Parathyroid adenoma (tissue), 2 donors: ENCODE data around the gene DLGAP4.
A peak's percentile ranks its signal among the peaks of the same experiment; 100 is the strongest.

ENCODE experiments used
- H2AFZ ChIP-seq: fragments of 300-600 bp; sonication (generic); one replicate; pipeline ENCODE4 v1.7.0; 2017; ENCODE audit warnings: antibody characterized with exemption, mild to moderate bottlenecking
- H3K27ac ChIP-seq: fragments of 300-600 bp; sonication (generic); one replicate; pipeline ENCODE4 v1.7.0; 2017
- H3K27me3 ChIP-seq: fragments of 300-600 bp; sonication (generic); one replicate; pipeline ENCODE4 v1.7.0; 2017; ENCODE audit warnings: low read length; ENCODE audit not compliant: control insufficient read depth, insufficient read depth
- H3K36me3 ChIP-seq: fragments of 300-600 bp; sonication (generic); one replicate; pipeline ENCODE4 v1.7.0; 2017; ENCODE audit warnings: low read length; ENCODE audit not compliant: control insufficient read depth, insufficient read depth
- H3K4me1 ChIP-seq: fragments of 300-600 bp; sonication (generic); one replicate; pipeline ENCODE4 v1.7.0; 2017; ENCODE audit warnings: control low read depth
- H3K4me2 ChIP-seq: fragments of 300-600 bp; sonication (generic); one replicate; pipeline ENCODE4 v1.7.0; 2017; ENCODE audit warnings: low read length
- H3K4me3 ChIP-seq: fragments of 300-600 bp; sonication (generic); one replicate; pipeline ENCODE4 v1.7.0; 2017; ENCODE audit warnings: low read depth, low read length
- H3K79me2 ChIP-seq: fragments of 300-600 bp; sonication (generic); one replicate; pipeline ENCODE4 v1.7.0; 2017; ENCODE audit warnings: control low read depth
- H3K9ac ChIP-seq: fragments of 300-600 bp; sonication (generic); one replicate; pipeline ENCODE4 v1.7.0; 2017; ENCODE audit warnings: mild to moderate bottlenecking
- H3K9me3 ChIP-seq: fragments of 300-600 bp; sonication (generic); one replicate; pipeline ENCODE4 v1.7.0; 2017; ENCODE audit warnings: low read length; ENCODE audit not compliant: control insufficient read depth
- TF ChIP-seq, protein P1 (sequence below): fragments of 300-600 bp; sonication (generic); IDR thresholded peaks from one replicate; pipeline ENCODE4 v1.7.0; 2017; ENCODE audit warnings: antibody characterized with exemption, mild to moderate bottlenecking
- donor health status: primary hyperparathyroidism.

Gene DLGAP4

GRCh38 chr20:36532822-36533221 is 226.7 kb downstream of the DLGAP4 start:
- Histone ChIP-seq H3K36me3 (no peaks in the 10 kb centered on the region), H3K79me2 (no peaks in the 10 kb centered on the region), H3K9me3 (no peaks in the 10 kb centered on the region), H3K27me3 (no peaks in the 10 kb centered on the region), H3K9ac (no peak overlapping the region), H3K4me2 (no peak overlapping the region), H2AFZ (no peak overlapping the region), H3K27ac (no peak overlapping the region), H3K4me3 (no peak overlapping the region), H3K4me1 (no peaks in the 10 kb centered on the region)
- TF ChIP-seq, protein P1, sequence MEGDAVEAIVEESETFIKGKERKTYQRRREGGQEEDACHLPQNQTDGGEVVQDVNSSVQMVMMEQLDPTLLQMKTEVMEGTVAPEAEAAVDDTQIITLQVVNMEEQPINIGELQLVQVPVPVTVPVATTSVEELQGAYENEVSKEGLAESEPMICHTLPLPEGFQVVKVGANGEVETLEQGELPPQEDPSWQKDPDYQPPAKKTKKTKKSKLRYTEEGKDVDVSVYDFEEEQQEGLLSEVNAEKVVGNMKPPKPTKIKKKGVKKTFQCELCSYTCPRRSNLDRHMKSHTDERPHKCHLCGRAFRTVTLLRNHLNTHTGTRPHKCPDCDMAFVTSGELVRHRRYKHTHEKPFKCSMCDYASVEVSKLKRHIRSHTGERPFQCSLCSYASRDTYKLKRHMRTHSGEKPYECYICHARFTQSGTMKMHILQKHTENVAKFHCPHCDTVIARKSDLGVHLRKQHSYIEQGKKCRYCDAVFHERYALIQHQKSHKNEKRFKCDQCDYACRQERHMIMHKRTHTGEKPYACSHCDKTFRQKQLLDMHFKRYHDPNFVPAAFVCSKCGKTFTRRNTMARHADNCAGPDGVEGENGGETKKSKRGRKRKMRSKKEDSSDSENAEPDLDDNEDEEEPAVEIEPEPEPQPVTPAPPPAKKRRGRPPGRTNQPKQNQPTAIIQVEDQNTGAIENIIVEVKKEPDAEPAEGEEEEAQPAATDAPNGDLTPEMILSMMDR, result no peak

GRCh38 chr20:36538026-36538722 is 232.0 kb downstream of the DLGAP4 start:
- Histone ChIP-seq H3K79me2 (peaks cover 2% of the 10 kb centered on the region), H3K4me3 (no peak overlapping the region), H3K9ac (no peak overlapping the region), H3K4me1 (peaks cover 5% of the 10 kb centered on the region), H3K4me2 (no peak overlapping the region), H2AFZ (no peak overlapping the region), H3K36me3 (no peaks in the 10 kb centered on the region), H3K27ac (no peak overlapping the region), H3K27me3 (no peaks in the 10 kb centered on the region), H3K9me3 (no peaks in the 10 kb centered on the region)
- TF ChIP-seq, protein P1, result no peak

GRCh38 chr20:36540551-36541211 is 234.5 kb downstream of the DLGAP4 start:
- Histone ChIP-seq H3K27me3 (no peaks in the 10 kb centered on the region), H3K27ac (peak overlapping the region; percentile 63), H3K9me3 (no peaks in the 10 kb centered on the region), H3K9ac (no peak overlapping the region), H3K4me1 (peaks cover 14% of the 10 kb centered on the region), H3K4me3 (no peak overlapping the region), H2AFZ (peak overlapping the region; percentile 97), H3K36me3 (no peaks in the 10 kb centered on the region), H3K79me2 (peaks cover 2% of the 10 kb centered on the region), H3K4me2 (peak overlapping the region; percentile 77)
- TF ChIP-seq, protein P1, result no peak

DNA sequence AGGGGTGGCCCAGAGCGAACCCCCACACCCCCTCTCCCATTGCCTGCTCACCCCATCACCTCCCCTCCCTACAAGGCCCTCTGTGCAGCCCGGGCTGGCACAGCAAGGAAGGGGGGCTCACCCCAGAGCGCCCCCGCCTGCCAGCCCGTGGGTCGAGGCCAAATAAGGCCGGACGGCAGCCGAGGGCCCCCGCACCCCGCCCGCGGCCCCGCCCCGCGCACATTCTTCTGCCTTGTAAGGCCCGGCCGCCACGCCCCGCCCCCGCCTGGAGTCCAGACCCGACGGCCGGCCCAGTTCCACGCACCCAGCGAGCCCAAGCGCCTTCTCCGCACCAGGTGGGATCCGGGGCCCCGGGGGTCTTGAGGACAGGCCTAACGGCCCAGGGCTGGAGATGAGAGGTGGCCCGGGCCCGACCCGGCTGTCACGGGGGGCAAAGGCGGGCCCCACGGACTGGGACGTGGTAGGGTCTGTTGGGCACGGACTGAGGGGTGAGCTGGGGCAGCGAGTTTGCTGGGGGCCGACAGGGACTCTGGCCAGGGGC is 235.2 kb downstream of the DLGAP4 start, which contains the start of gene MYL9:
Gene MYL9, plus strand, starts transcription at position 293 of the 541 bp plus-strand sequence. CDS start 3,366 bp downstream, outside the sequence.
- H3K4me1 ChIP-seq, result peaks cover 14% of the 10 kb centered on the region
- H2AFZ ChIP-seq, result peak within 1 kb of the TSS; percentile 97
- peak within 1 kb of the TSS; percentile 93 for H3K9ac ChIP-seq
- H3K9me3 ChIP-seq, result no peaks in the 10 kb centered on the region
- TF ChIP-seq, protein P1, result no peak
- peak within 1 kb of the TSS; percentile 50 for H3K4me3 ChIP-seq
- H3K79me2 ChIP-seq, result peaks cover 2% of the 10 kb centered on the region
- H3K4me2 ChIP-seq, result peak within 1 kb of the TSS; percentile 77
- H3K27ac ChIP-seq, result peak within 1 kb of the TSS; percentile 63
- no peaks in the 10 kb centered on the region for H3K36me3 ChIP-seq
- H3K27me3 ChIP-seq, result no peaks in the 10 kb centered on the region
